ENCODE data around the gene TSEN54. TPM values are rescaled to one million over a fixed set of nuclear protein-coding genes. Genes with fewer than 3 reads are reported as not detected.

TSEN54 gene
- polyA plus RNA-seq, 1 of the 3 experiments (the other 2 are of a cell fraction) = 29.8 TPM

- TF ChIP-seq TAF1 (IDR thresholded peaks at IDR 0.05; ENCODE audit: borderline replicate concordance, low read depth, low read length) = no peak
- no peak for TF ChIP-seq FOXJ3 (CRISPR knock-in tag; IDR thresholded peaks at IDR 0.05)
- no peak for TF ChIP-seq FOSL2 (IDR thresholded peaks at IDR 0.05; ENCODE audit: borderline replicate concordance, low read depth)
- TF ChIP-seq RFX5 (IDR thresholded peaks at IDR 0.05; ENCODE audit: low read length) = no peak
- TF ChIP-seq MAX (IDR thresholded peaks at IDR 0.05; ENCODE audit: low read depth) = no peak
- no peak for TF ChIP-seq MXI1 (IDR thresholded peaks at IDR 0.05; ENCODE audit: low read depth, low read length)
- TF ChIP-seq NRF1 (IDR thresholded peaks at IDR 0.05; ENCODE audit: low read depth, low read length) = no peak
- no peak for TF ChIP-seq NFIC (IDR thresholded peaks at IDR 0.05; ENCODE audit: borderline replicate concordance)
- no peak for TF ChIP-seq USF2 (IDR thresholded peaks at IDR 0.05; ENCODE audit: borderline replicate concordance, low read depth, low read length)
- no peak for TF ChIP-seq YY1 (IDR thresholded peaks at IDR 0.05; ENCODE audit: low read depth)
- TF ChIP-seq FOXM1 (IDR thresholded peaks at IDR 0.05; ENCODE audit: low read depth) = no peak
- no peak for TF ChIP-seq CHD2 (IDR thresholded peaks at IDR 0.05; ENCODE audit: low read length, partially characterized antibody)
- TF ChIP-seq, protein P1, sequence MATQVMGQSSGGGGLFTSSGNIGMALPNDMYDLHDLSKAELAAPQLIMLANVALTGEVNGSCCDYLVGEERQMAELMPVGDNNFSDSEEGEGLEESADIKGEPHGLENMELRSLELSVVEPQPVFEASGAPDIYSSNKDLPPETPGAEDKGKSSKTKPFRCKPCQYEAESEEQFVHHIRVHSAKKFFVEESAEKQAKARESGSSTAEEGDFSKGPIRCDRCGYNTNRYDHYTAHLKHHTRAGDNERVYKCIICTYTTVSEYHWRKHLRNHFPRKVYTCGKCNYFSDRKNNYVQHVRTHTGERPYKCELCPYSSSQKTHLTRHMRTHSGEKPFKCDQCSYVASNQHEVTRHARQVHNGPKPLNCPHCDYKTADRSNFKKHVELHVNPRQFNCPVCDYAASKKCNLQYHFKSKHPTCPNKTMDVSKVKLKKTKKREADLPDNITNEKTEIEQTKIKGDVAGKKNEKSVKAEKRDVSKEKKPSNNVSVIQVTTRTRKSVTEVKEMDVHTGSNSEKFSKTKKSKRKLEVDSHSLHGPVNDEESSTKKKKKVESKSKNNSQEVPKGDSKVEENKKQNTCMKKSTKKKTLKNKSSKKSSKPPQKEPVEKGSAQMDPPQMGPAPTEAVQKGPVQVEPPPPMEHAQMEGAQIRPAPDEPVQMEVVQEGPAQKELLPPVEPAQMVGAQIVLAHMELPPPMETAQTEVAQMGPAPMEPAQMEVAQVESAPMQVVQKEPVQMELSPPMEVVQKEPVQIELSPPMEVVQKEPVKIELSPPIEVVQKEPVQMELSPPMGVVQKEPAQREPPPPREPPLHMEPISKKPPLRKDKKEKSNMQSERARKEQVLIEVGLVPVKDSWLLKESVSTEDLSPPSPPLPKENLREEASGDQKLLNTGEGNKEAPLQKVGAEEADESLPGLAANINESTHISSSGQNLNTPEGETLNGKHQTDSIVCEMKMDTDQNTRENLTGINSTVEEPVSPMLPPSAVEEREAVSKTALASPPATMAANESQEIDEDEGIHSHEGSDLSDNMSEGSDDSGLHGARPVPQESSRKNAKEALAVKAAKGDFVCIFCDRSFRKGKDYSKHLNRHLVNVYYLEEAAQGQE (IDR thresholded peaks at IDR 0.05; ENCODE audit: low read depth, low read length) = no peak
- no peak for TF ChIP-seq ELF1 (IDR thresholded peaks at IDR 0.05)
- no peak for TF ChIP-seq JUND (IDR thresholded peaks at IDR 0.05)
- no peak for TF ChIP-seq RAD21 (IDR thresholded peaks at IDR 0.05; ENCODE audit: low read length)
- no peak for TF ChIP-seq EZH2phosphoT487 (IDR thresholded peaks at IDR 0.05; ENCODE audit: borderline replicate concordance, low read depth)
- TF ChIP-seq IRF3 (IDR thresholded peaks at IDR 0.05; ENCODE audit: low read depth, low read length) = no peak
- no peaks in the 10 kb centered on the region; a peak in 1 of 4 replicates for H3K4me1 ChIP-seq (ENCODE audit: control insufficient read depth in 1 of 2, insufficient read depth in 2 of 2, low read depth in 1 of 2, low read length in 1 of 2)
- H3K4me2 ChIP-seq = no peak overlapping the region
- no peak overlapping the region for H3K4me3 ChIP-seq (ENCODE audit: low read depth in 2 of 2, low read length in 1 of 2)
- no peaks in the 10 kb centered on the region for H3F3A ChIP-seq (replicated peaks; ENCODE audit: insufficient read depth)
- no peak overlapping the region for H3K9ac ChIP-seq
- no peaks in the 10 kb centered on the region for H3K9me3 ChIP-seq
- no peak overlapping the region for H2AFZ ChIP-seq (ENCODE audit: low read depth)
- H3K36me3 ChIP-seq (replicated peaks in 1 of 2; ENCODE audit: control insufficient read depth in 1 of 2, insufficient read depth in 2 of 2, low read length in 1 of 2) = no peaks in the 10 kb centered on the region
- 85% methylated on average over 6 of the region's 6 CpGs for WGBS (ENCODE audit: low lambda C conversion rate)
- no peaks in the 10 kb centered on the region for H3K9me2 ChIP-seq
- ChIA-PET POLR2A (no interaction called here), CTCF (interaction anchor here (0.9 to 2.4 kb wide), 5 partner anchors 60 to 187 kb away, joined by 3 to 8 read pairs (median 3); no protein-coding TSS in a partner anchor)
- H4K20me1 ChIP-seq (ENCODE audit: insufficient read depth) = no peaks in the 10 kb centered on the region
- DNase-seq = no peak
- no peaks in the 10 kb centered on the region for H3K27me3 ChIP-seq (ENCODE audit: insufficient read depth)
- H3K79me2 ChIP-seq (ENCODE audit: insufficient read depth) = no peaks in the 10 kb centered on the region
- no peak overlapping the region for H3K27ac ChIP-seq (ENCODE audit: low read depth in 2 of 2, low read length in 1 of 2)
Measured at GRCh38 chr17:75566416-75566815, 50.1 kb downstream of the TSEN54 start.
